Measurements from ENCODE around the gene CHPF.

DNA sequence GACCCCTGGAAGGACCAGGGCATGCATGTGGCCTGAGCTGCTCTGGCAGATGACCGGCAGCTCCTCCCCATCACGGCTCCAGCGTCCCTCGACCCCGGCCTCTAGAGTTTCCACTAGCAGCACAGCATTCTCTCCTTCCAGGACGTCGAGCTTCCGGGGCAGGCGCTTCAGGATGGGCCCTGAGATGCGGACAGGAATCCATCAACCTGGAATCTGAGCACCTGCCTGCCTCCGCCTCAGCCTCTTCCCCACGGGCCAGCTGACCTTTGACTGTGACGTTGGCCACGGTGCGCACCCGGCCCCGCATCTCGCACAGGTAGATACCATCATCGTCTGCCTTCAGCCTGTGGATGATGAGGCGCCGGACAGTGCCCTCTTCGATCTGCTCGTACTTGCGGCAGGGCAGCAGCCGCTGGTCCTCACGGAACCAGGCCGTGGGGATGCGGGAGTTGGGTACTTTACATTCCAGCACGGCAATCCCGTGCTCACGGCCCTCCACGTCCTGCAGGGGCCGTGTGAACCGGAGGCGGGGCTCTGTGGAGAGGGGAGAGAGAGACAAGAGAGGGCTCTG, 24.3 kb upstream of the CHPF start:
- TF ChIP-seq CTCF (IDR thresholded peaks at IDR 0.05; ENCODE audit: poor library complexity) (no peak), EZH2 (IDR thresholded peaks at IDR 0.05; ENCODE audit: borderline replicate concordance) (no peak)

All from hepatocyte (in vitro differentiated cells).